KMS-11 (cell line): Measurements from ENCODE around the gene GRK3.

Experiments
- H2AFZ ChIP-seq: fragments of 200-600 bp; sonication (generic); 2 replicates; pipeline ENCODE4 v1.6.1; 2016; ENCODE audit warnings: antibody characterized with exemption, mixed run types, low read depth
- H3K27ac ChIP-seq: fragments of 200-600 bp; sonication (generic); 2 replicates; pipeline ENCODE4 v1.6.1; 2016; ENCODE audit warnings: mild to moderate bottlenecking, mixed run types
- H3K27me3 ChIP-seq: fragments of 200-600 bp; sonication (generic); 2 replicates; pipeline ENCODE4 v1.6.1; 2017; ENCODE audit warnings: mild to moderate bottlenecking, low read depth, mixed run types, moderate library complexity; ENCODE audit not compliant: insufficient read depth
- H3K36me3 ChIP-seq: fragments of 200-600 bp; sonication (generic); 2 replicates; pipeline ENCODE4 v1.6.1; 2017; ENCODE audit warnings: mild to moderate bottlenecking, mixed run types; ENCODE audit not compliant: insufficient read depth
- H3K4me1 ChIP-seq: fragments of 200-600 bp; sonication (generic); 2 replicates; pipeline ENCODE4 v1.6.1; 2016; ENCODE audit warnings: mild to moderate bottlenecking, low read depth, mixed run types; ENCODE audit not compliant: poor library complexity, severe bottlenecking
- H3K4me2 ChIP-seq: fragments of 200-600 bp; sonication (generic); 2 replicates; pipeline ENCODE4 v1.7.0; 2016; ENCODE audit warnings: mild to moderate bottlenecking, mixed run types
- H3K4me3 ChIP-seq: fragments of 200-600 bp; sonication (generic); IDR thresholded peaks from 2 replicates; pipeline ENCODE4 v1.6.1; 2017; ENCODE audit warnings: low read depth, low read length, mixed read lengths; ENCODE audit not compliant: insufficient read depth
- H3K79me2 ChIP-seq: fragments of 200-600 bp; sonication (generic); 2 replicates; pipeline ENCODE4 v1.6.1; 2016; ENCODE audit warnings: low read depth, mixed run types; ENCODE audit not compliant: insufficient read depth
- H3K9ac ChIP-seq: fragments of 200-600 bp; sonication (generic); 2 replicates; pipeline ENCODE4 v1.6.1; 2016; ENCODE audit warnings: mild to moderate bottlenecking, mixed run types
- H4K20me1 ChIP-seq: fragments of 200-600 bp; sonication (generic); 2 replicates; pipeline ENCODE4 v1.6.1; 2016; ENCODE audit warnings: mild to moderate bottlenecking, mixed run types; ENCODE audit not compliant: insufficient read depth
- CTCF ChIP-seq: fragments of 200-600 bp; sonication (generic); conservative IDR thresholded peaks from 2 replicates; pipeline ENCODE4 v1.6.1; 2017; ENCODE audit warnings: low read depth, mild to moderate bottlenecking, antibody characterized with exemption, low read length, moderate library complexity, mixed read lengths

Gene GRK3

GRCh38 chr22:25626624-25626990, 62.1 kb downstream of the GRK3 start:
- no peak overlapping the region for H2AFZ ChIP-seq
- H3K9ac ChIP-seq = no peak overlapping the region
- peaks cover 25% of the 10 kb centered on the region for H3K4me1 ChIP-seq
- H3K4me2 ChIP-seq = no peak overlapping the region
- TF ChIP-seq CTCF = no peak
- no peaks in the 10 kb centered on the region for H3K79me2 ChIP-seq
- H3K27ac ChIP-seq = no peak overlapping the region
- no peaks in the 10 kb centered on the region for H3K36me3 ChIP-seq
- H3K4me3 ChIP-seq = no peak overlapping the region
- H3K27me3 ChIP-seq = no peaks in the 10 kb centered on the region
- no peaks in the 10 kb centered on the region for H4K20me1 ChIP-seq

GRCh38 chr22:25627271-25627852, 62.9 kb downstream of the GRK3 start:
- H3K27me3 ChIP-seq = no peaks in the 10 kb centered on the region
- H4K20me1 ChIP-seq = no peaks in the 10 kb centered on the region
- peaks cover 18% of the 10 kb centered on the region for H3K4me1 ChIP-seq
- no peak overlapping the region for H3K4me3 ChIP-seq
- no peak overlapping the region for H3K4me2 ChIP-seq
- H2AFZ ChIP-seq = no peak overlapping the region
- no peaks in the 10 kb centered on the region for H3K79me2 ChIP-seq
- H3K9ac ChIP-seq = no peak overlapping the region
- H3K27ac ChIP-seq = no peak overlapping the region
- TF ChIP-seq CTCF = no peak
- no peaks in the 10 kb centered on the region for H3K36me3 ChIP-seq

GRCh38 chr22:25628494-25628893, 64.0 kb downstream of the GRK3 start:
- H3K27me3 ChIP-seq = no peaks in the 10 kb centered on the region
- no peaks in the 10 kb centered on the region for H3K79me2 ChIP-seq

GRCh38 chr22:25629613-25630012, 65.1 kb downstream of the GRK3 start:
- Histone ChIP-seq H3K27ac (no peak overlapping the region), H3K4me3 (no peak overlapping the region), H3K4me1 (no peaks in the 10 kb centered on the region), H3K4me2 (no peak overlapping the region), H3K36me3 (no peaks in the 10 kb centered on the region), H4K20me1 (no peaks in the 10 kb centered on the region), H3K79me2 (no peaks in the 10 kb centered on the region), H2AFZ (no peak overlapping the region), H3K27me3 (no peaks in the 10 kb centered on the region), H3K9ac (no peak overlapping the region)
- TF ChIP-seq CTCF = no peak

More at GRCh38 chr22:25628494-25628893, 64.0 kb downstream of the GRK3 start:
- no peak overlapping the region for H3K27ac ChIP-seq
- no peak overlapping the region for H2AFZ ChIP-seq
- H3K4me1 ChIP-seq = peaks cover 6% of the 10 kb centered on the region
- H3K4me3 ChIP-seq = no peak overlapping the region
- H3K4me2 ChIP-seq = no peak overlapping the region
- H4K20me1 ChIP-seq = no peaks in the 10 kb centered on the region
- TF ChIP-seq CTCF = no peak
- no peak overlapping the region for H3K9ac ChIP-seq
- no peaks in the 10 kb centered on the region for H3K36me3 ChIP-seq
